OCI-LY1 (cell line): ENCODE measurements around the gene BPIFB2.

Source experiments
- H2AFZ ChIP-seq: fragments of 200-600 bp; sonication (generic), shearing (Covaris generic); 2 replicates; pipeline ENCODE4 v1.6.0; 2014; ENCODE audit warnings: antibody characterized with exemption, mild to moderate bottlenecking, low read length
- H3F3A ChIP-seq: fragments of 200-600 bp; sonication (generic), shearing (Covaris generic); 2 replicates; pipeline ENCODE4 v1.6.0; 2014; ENCODE audit warnings: mild to moderate bottlenecking, antibody characterized with exemption, low read length, moderate library complexity; ENCODE audit not compliant: insufficient read depth
- H3K27ac ChIP-seq: fragments of 200-600 bp; sonication (generic); 2 replicates; pipeline ENCODE4 v1.5.1; 2014; ENCODE audit warnings: low read length, mixed run types, mild to moderate bottlenecking, low read depth; ENCODE audit not compliant: poor library complexity, severe bottlenecking
- H3K27me3 ChIP-seq: fragments of 200-600 bp; sonication (generic); 2 replicates; pipeline ENCODE4 v1.6.0; 2014; ENCODE audit warnings: antibody characterized with exemption, mild to moderate bottlenecking, low read length, moderate library complexity; ENCODE audit not compliant: insufficient read depth
- H3K36me3 ChIP-seq: fragments of 200-600 bp; sonication (generic); 2 replicates; pipeline ENCODE4 v1.6.1; 2014; ENCODE audit warnings: mild to moderate bottlenecking, antibody characterized with exemption, low read length, moderate library complexity, mixed read lengths; ENCODE audit not compliant: insufficient read depth
- H3K4me1 ChIP-seq: fragments of 200-600 bp; sonication (generic); 2 replicates; pipeline ENCODE4 v1.5.1; 2014; ENCODE audit warnings: mild to moderate bottlenecking, low read length, moderate library complexity; ENCODE audit not compliant: insufficient read depth, severe bottlenecking
- H3K4me2 ChIP-seq: fragments of 200-600 bp; sonication (generic), shearing (Covaris generic); 2 replicates; pipeline ENCODE4 v1.6.1; 2014; ENCODE audit warnings: low read length
- H3K4me3 ChIP-seq: fragments of 200-600 bp; sonication (generic); 2 replicates; pipeline ENCODE4 v1.5.1; 2014; ENCODE audit warnings: low read length, low read depth, mild to moderate bottlenecking, mixed read lengths; ENCODE audit not compliant: poor library complexity, severe bottlenecking
- H3K79me2 ChIP-seq: fragments of 200-600 bp; shearing (Covaris generic); 2 replicates; pipeline ENCODE4 v1.6.1; 2016; ENCODE audit warnings: mixed run types, low read length, mixed read lengths; ENCODE audit not compliant: insufficient read depth
- H3K9ac ChIP-seq: fragments of 200-600 bp; sonication (generic), shearing (Covaris generic); 2 replicates; pipeline ENCODE4 v1.6.1; 2014; ENCODE audit warnings: mild to moderate bottlenecking, low read length, mixed read lengths
- H3K9me2 ChIP-seq: fragments of 200-600 bp; sonication (generic), shearing (Covaris generic); 2 replicates; pipeline ENCODE4 v1.6.1; 2014; ENCODE audit warnings: low read depth, mild to moderate bottlenecking, low read length, mixed read lengths
- H3K9me3 ChIP-seq: fragments of 200-600 bp; shearing (Covaris generic); 2 replicates; pipeline ENCODE4 v1.6.1; 2014; ENCODE audit warnings: low read length, mixed read lengths
- H4K20me1 ChIP-seq: fragments of 200-600 bp; sonication (generic), shearing (Covaris generic); 2 replicates; pipeline ENCODE4 v1.6.0; 2016; ENCODE audit warnings: mild to moderate bottlenecking, low read length; ENCODE audit not compliant: insufficient read depth
- CTCF ChIP-seq: fragments of 200-600 bp; sonication (generic), shearing (Covaris generic); IDR thresholded peaks from 2 replicates; pipeline ENCODE4 v1.5.1; 2017; ENCODE audit warnings: mild to moderate bottlenecking, antibody characterized with exemption, low read length, moderate library complexity, mixed read lengths
- EZH2 ChIP-seq: fragments of 200-600 bp; sonication (generic), shearing (Covaris generic); IDR thresholded peaks from 2 replicates; pipeline ENCODE4 v1.8.0; 2017; ENCODE audit warnings: borderline replicate concordance, mixed run types, mild to moderate bottlenecking, antibody characterized with exemption, low read length, moderate library complexity, mixed read lengths

The BPIFB2 gene

GRCh38 chr20:33012327-33013189, 5.1 kb downstream of the BPIFB2 start:
- Histone ChIP-seq H3K79me2 (no peaks in the 10 kb centered on the region), H2AFZ (no peak overlapping the region), H3K9ac (no peak overlapping the region), H3K9me2 (no peaks in the 10 kb centered on the region), H3K9me3 (no peaks in the 10 kb centered on the region), H3K36me3 (no peaks in the 10 kb centered on the region), H3F3A (no peaks in the 10 kb centered on the region), H3K4me1 (no peaks in the 10 kb centered on the region), H3K27ac (no peak overlapping the region), H3K4me2 (no peak overlapping the region), H3K4me3 (no peak overlapping the region), H4K20me1 (no peaks in the 10 kb centered on the region), H3K27me3 (peaks cover 3% of the 10 kb centered on the region; the same call in 1 of the 2 replicates)
- no peak for TF ChIP-seq EZH2
- no peak for TF ChIP-seq CTCF

GRCh38 chr20:33013701-33014326, 6.3 kb downstream of the BPIFB2 start:
- no peak overlapping the region for H3K4me2 ChIP-seq
- H3F3A ChIP-seq = no peaks in the 10 kb centered on the region
- H3K36me3 ChIP-seq = no peaks in the 10 kb centered on the region
- no peak overlapping the region for H3K9ac ChIP-seq
- H4K20me1 ChIP-seq = no peaks in the 10 kb centered on the region
- H3K27ac ChIP-seq = no peak overlapping the region
- TF ChIP-seq CTCF (no peak), EZH2 (no peak)
- peaks cover 3% of the 10 kb centered on the region; the same call in 1 of the 2 replicates for H3K27me3 ChIP-seq
- H3K4me3 ChIP-seq = no peak overlapping the region
- H3K9me2 ChIP-seq = no peaks in the 10 kb centered on the region
- H3K9me3 ChIP-seq = no peaks in the 10 kb centered on the region
- no peak overlapping the region for H2AFZ ChIP-seq
- no peaks in the 10 kb centered on the region for H3K4me1 ChIP-seq
- H3K79me2 ChIP-seq = no peaks in the 10 kb centered on the region

GRCh38 chr20:33014336-33015113, 7.0 kb downstream of the BPIFB2 start:
- Histone ChIP-seq H3K9me2 (no peaks in the 10 kb centered on the region), H2AFZ (no peak overlapping the region), H3K27me3 (peaks cover 3% of the 10 kb centered on the region; the same call in 1 of the 2 replicates), H3K9me3 (no peaks in the 10 kb centered on the region), H3K4me1 (no peaks in the 10 kb centered on the region), H3K9ac (no peak overlapping the region), H4K20me1 (no peaks in the 10 kb centered on the region), H3K4me3 (no peak overlapping the region), H3F3A (no peaks in the 10 kb centered on the region), H3K79me2 (no peaks in the 10 kb centered on the region), H3K4me2 (no peak overlapping the region), H3K27ac (no peak overlapping the region), H3K36me3 (no peaks in the 10 kb centered on the region)
- TF ChIP-seq CTCF = no peak
- TF ChIP-seq EZH2 = no peak
